ENCODE data around the gene ARHGAP5.

DNA sequence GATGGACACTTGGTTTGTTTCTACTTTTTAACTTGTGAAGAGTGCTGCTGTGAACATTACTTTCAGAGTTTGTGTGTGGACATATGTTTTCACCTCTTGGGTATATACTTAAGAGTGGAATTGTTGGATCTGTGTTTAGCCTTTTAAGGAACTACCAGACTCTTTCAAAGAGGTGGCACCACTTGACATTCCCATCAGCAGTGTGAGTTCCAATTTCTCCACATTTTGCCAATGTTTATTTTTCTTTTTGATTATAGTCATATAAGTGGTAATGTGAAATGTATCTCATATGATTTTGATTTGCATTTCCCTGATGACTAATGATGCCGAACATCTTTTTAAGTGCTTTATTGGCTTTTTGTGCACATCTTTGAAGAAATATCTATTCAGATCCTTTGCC, 44.8 kb downstream of the ARHGAP5 start:
- no peak for TF ChIP-seq EZH2 (IDR thresholded peaks at IDR 0.05; ENCODE audit: low read depth, unreplicated experiment)
- TF ChIP-seq, protein P1, sequence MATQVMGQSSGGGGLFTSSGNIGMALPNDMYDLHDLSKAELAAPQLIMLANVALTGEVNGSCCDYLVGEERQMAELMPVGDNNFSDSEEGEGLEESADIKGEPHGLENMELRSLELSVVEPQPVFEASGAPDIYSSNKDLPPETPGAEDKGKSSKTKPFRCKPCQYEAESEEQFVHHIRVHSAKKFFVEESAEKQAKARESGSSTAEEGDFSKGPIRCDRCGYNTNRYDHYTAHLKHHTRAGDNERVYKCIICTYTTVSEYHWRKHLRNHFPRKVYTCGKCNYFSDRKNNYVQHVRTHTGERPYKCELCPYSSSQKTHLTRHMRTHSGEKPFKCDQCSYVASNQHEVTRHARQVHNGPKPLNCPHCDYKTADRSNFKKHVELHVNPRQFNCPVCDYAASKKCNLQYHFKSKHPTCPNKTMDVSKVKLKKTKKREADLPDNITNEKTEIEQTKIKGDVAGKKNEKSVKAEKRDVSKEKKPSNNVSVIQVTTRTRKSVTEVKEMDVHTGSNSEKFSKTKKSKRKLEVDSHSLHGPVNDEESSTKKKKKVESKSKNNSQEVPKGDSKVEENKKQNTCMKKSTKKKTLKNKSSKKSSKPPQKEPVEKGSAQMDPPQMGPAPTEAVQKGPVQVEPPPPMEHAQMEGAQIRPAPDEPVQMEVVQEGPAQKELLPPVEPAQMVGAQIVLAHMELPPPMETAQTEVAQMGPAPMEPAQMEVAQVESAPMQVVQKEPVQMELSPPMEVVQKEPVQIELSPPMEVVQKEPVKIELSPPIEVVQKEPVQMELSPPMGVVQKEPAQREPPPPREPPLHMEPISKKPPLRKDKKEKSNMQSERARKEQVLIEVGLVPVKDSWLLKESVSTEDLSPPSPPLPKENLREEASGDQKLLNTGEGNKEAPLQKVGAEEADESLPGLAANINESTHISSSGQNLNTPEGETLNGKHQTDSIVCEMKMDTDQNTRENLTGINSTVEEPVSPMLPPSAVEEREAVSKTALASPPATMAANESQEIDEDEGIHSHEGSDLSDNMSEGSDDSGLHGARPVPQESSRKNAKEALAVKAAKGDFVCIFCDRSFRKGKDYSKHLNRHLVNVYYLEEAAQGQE (IDR thresholded peaks at IDR 0.05; ENCODE audit: unreplicated experiment): no peak
- TF ChIP-seq, protein P2, sequence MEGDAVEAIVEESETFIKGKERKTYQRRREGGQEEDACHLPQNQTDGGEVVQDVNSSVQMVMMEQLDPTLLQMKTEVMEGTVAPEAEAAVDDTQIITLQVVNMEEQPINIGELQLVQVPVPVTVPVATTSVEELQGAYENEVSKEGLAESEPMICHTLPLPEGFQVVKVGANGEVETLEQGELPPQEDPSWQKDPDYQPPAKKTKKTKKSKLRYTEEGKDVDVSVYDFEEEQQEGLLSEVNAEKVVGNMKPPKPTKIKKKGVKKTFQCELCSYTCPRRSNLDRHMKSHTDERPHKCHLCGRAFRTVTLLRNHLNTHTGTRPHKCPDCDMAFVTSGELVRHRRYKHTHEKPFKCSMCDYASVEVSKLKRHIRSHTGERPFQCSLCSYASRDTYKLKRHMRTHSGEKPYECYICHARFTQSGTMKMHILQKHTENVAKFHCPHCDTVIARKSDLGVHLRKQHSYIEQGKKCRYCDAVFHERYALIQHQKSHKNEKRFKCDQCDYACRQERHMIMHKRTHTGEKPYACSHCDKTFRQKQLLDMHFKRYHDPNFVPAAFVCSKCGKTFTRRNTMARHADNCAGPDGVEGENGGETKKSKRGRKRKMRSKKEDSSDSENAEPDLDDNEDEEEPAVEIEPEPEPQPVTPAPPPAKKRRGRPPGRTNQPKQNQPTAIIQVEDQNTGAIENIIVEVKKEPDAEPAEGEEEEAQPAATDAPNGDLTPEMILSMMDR (conservative IDR thresholded peaks at IDR 0.05; ENCODE audit: low read depth in 2 of 2): no peak
- TF ChIP-seq POLR2AphosphoS5 (IDR thresholded peaks at IDR 0.05; ENCODE audit: low read depth): no peak
- TF ChIP-seq EZH2phosphoT487 (IDR thresholded peaks at IDR 0.05; ENCODE audit: unreplicated experiment): no peak
- TF ChIP-seq, protein P3, sequence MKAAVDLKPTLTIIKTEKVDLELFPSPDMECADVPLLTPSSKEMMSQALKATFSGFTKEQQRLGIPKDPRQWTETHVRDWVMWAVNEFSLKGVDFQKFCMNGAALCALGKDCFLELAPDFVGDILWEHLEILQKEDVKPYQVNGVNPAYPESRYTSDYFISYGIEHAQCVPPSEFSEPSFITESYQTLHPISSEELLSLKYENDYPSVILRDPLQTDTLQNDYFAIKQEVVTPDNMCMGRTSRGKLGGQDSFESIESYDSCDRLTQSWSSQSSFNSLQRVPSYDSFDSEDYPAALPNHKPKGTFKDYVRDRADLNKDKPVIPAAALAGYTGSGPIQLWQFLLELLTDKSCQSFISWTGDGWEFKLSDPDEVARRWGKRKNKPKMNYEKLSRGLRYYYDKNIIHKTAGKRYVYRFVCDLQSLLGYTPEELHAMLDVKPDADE (IDR thresholded peaks at IDR 0.05): no peak
- TF ChIP-seq STAT1 (IDR thresholded peaks at IDR 0.05; ENCODE audit: unreplicated experiment): no peak
- no peak for TF ChIP-seq ZNF114 (CRISPR knock-in tag; IDR thresholded peaks at IDR 0.05)
- no peak for TF ChIP-seq JUNB (IDR thresholded peaks at IDR 0.05; ENCODE audit: unreplicated experiment)
- no peak for TF ChIP-seq CREB1 (CRISPR knock-in tag; IDR thresholded peaks at IDR 0.05; ENCODE audit: low read depth)
